HPDE6-E6E7 (cell line): ENCODE measurements around the gene SMYD3.
"Not testable (repeated sequence)": the region's sequence is repeated elsewhere in the genome, so short reads cannot be mapped to it uniquely, and the experiment has no call there.

Source experiments
- DNase-seq: peaks from one replicate; pipeline ENCODE4 v3.0.0; 2011; ENCODE audit warnings: missing footprints; ENCODE audit errors: extremely low spot score

SMYD3 gene

DNA sequence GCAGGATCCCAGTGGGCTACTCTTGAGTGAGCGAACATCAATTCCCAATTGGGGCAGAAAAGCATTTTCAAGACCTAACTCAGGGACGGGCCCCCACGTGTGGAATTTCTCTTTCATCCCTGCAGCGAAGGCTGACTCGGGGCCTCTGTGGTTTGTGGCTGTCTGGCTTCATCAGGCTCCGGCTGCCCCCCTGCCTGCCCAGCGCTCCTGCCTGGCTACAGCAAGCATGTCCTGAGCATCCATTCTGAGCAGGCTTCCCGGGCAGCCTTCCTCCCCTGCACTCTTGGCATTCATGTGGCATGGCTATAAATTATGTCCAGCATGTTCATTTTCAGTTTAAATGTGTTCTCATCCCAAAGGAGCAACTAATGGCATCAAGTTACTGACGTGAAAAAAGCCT, 764.2 kb downstream of the SMYD3 start:
- no peak for DNase-seq

DNA sequence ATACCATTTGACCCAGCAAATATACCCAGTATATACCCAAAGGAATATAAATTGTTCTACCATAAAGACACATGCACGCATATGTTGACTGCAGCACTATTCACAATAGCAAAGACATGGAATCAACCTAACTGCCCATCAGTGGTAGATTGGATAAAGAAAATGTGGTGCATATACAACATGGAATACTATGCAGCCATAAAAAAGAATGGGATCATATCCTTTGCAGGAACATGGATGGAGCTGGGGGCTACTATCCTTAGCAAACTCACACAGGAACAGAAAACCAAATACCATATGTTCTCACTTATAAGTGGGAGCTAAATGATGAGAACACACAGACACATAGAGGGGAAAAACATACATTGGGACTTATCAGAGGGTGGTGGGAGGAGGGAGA, 766.7 kb downstream of the SMYD3 start:
- not testable (repeated sequence) for DNase-seq

DNA sequence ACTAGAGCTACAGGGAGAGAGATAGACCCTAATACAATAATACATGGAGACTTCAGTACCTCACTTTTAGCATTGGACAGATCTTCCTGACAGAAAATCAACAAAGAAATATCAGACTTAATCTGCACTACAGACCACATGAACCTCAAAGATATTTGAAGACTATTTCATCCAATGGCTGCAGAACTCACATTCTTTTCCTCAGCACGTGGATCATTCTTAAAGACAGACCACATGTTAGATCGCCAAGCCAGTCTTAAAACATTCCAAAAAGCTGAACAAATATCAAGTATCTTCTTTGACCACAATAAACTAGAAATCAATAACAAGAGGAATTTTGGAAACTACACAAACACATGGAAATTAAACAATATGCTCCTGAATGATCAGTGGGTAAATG, 776.3 kb downstream of the SMYD3 start:
- no peak for DNase-seq

DNA sequence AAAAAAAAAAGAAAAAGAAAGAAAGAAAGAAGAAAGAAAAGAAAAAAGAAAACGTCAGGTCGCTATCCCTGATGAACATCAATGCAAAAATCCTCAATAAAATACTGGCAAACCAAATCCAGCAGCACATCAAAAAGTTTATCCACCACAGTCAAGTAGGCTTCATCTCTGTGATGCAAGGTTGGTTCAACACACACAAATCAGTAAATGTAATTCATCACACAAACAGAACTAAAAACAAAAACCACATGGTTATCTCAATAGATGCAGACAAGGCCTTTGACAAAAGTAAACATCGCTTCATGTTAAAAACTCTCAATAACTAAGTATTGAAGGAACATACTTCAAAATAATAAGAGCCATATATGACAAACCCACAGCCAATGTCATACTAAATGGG, 779.0 kb downstream of the SMYD3 start:
- DNase-seq, result not testable (repeated sequence)

DNA sequence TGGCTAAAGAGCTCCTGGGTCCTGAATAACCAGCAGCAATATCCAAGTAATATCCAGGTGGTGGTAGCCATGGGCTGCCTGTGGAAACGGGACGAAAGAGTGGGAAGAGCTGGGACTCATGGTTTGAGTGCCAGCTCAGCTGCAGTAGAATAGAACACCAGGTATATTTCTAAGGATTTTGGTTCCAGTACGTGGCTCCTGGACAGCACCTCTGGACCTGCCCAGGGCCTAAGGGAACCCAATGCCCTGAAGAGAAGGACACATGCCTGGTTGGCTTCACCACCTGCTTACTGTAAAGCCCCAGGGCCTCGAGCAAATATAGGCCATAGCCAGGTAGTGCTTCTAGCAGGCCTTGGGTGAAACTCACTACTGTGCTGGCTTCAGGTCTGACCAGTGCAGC, 785.6 kb downstream of the SMYD3 start:
- DNase-seq, result no peak

DNA sequence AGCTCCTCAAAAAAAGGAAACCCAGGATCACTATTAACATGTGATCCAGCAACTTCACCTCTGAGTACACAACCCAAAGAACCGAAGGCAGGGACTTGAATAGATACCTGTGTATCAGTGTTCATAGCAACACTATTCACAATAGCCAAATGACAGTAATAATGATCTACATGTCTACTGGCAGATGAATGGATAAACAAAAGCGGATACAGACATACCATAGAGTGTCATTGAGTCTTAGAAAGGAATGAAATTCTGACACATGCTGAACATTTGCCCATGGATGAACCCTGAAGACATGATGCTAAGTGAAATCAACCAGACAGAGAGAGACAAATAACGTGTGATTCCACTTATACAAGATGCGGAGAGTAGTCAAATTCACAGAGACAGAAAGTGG, 788.1 kb downstream of the SMYD3 start:
- no peak for DNase-seq

DNA sequence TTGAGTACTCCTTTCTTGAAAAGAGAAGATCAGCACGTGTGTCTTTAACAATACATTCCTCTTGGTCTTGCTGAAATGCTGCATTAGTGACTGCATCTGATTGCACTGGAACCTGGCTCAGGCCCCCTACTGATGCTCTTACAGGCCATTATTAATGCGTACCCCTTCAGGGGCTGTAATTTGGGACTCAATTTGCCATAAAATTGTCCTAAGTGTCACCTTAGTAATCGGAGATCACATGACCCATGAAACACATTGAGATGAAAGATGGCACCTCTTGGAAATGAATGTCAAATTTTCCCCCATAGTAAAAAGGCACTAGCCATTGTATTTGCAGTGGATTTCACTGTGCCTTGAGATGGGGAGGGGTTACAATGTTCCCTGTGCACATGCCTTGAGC, 789.0 kb downstream of the SMYD3 start:
- no peak for DNase-seq

DNA sequence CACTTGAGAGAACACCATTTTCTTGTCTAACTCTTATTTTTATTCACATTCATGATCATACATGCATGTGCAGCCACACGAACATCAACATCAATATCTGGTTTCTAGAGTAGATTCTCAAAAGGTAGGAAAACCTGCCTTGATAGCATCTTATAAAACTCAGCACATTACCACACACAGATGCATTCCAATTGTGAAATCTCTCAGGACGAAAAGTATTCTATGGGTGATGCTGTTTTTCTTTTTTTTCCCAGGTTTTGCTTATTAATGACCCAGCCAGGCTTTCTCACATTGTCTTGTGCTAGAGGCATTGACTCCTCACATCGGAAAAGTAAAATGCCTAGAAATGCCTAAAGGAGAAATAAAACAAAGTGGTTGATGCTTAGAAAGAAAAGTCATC, 789.5 kb downstream of the SMYD3 start:
- no peak for DNase-seq

DNA sequence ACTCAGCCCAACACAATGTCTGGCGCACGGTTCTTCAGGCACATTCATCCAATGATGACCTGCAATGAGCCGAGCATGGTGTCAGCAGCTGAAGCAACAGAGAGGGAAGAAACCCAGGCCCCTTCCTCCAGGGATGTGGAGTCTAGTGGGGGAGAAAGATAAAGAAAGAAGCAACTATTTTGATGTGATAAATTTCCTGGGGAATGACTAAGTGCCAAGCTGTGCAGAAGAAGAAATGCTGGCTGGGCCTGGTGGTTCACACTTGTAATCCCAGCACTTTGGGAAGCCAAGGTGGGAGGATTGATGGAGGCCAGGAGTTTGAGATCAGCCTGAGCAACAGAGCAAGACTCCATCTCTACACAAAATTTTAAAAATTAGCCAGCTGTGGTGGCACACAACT, 790.5 kb downstream of the SMYD3 start:
- no peak for DNase-seq

DNA sequence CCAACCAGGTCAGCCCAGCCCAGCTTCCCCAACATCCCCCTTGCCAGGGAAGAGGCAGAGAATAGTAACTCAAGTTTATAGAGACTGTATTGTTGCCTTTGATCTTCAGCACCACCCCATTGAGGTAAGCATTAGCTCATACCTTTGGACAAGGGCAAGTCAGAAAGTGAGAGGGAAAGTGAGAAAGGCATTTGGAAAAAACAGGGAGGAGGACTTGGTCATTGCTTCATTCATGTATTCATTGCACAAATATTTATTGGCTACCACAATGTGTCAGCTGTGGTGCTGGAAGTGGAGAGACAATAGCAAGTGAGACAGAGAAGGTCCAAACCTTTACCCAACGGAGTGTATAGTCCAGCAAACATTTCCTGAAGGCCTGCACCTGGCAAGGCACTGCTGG, 791.1 kb downstream of the SMYD3 start:
- no peak for DNase-seq

DNA sequence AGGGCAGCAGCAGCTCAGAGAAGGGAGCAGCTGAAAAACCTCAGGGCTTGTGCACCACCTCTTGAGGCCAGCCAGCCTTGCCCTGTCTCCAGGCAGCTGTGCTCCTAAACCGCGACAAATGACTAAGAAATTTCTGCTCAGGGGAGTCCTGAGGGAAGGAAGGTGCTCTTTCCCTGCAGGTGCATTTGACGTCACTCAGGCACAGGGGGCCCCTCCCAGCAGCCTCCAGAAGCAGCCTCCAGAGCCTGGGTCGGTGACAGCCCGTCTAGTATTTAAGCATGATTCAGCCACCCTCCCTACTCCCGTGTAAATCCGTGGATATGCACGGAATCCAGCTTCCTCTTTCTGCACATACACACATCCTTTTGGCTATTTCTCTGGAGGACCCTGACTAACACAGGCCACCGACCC, 791.8 kb downstream of the SMYD3 start:
- no peak for DNase-seq

DNA sequence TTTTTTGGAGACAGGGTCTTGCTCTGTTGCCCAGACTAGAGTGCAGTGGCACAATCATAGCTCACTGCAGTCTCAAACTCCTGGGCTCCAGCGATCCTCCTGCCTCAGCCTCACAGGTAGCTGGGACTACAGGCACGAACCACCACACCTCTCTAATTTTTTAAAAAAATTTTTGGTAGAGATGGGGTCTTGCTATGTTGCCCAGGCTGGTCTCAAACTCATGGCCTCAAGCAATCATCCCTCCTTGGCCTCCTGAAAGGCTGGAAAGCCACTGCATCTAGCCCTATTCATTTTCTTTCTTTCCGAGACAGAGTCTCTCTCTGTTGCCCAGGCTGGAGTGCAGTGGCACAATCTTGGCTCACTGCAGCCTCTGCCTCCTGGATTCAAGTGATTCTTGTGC, 793.1 kb downstream of the SMYD3 start:
- not testable (repeated sequence) for DNase-seq

DNA sequence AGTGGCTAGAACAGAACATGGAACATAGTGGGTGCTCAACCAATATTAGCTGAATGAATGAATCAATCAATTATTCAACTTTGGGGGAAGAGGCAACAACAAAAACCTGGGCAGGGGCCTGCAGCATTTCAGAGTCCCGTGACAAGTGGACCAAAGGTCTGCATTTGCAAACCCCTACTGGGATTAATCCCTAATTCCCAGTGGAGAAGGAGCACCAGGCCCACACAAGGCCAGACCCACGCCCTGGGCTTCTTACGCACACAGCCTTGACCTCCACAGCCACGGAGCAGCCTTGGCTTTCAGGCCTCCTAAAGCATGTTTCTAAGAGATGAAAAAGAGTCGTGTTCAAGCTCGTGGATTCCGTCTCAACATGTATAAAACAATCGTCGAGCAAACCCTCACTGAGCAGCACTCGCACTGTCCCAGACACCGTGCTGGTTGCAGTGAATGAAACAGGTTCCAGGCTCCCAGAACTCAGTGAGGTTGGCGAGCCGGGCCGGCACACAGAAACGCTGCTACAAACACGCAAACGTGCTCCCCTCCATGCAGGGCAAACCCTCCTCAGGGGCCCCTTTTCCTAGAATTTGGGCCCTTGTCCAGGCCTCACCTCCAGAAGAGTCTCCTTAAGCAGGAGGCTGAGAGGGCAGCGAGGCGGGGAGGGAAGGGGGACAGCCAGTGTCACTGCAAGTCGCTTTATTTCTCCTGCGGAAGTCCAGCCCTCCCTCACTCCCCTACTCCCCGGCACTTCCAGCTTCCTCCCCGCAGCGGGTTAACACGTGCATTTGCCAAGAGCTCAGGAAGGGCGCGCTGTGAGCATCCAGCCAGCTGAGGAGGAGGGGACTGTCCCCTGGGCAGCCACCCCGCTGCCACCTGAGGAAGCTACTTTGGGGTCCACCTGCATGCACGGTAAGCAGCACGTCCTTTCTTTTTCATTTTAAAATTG, 795.8 kb downstream of the SMYD3 start:
- no peak for DNase-seq

DNA sequence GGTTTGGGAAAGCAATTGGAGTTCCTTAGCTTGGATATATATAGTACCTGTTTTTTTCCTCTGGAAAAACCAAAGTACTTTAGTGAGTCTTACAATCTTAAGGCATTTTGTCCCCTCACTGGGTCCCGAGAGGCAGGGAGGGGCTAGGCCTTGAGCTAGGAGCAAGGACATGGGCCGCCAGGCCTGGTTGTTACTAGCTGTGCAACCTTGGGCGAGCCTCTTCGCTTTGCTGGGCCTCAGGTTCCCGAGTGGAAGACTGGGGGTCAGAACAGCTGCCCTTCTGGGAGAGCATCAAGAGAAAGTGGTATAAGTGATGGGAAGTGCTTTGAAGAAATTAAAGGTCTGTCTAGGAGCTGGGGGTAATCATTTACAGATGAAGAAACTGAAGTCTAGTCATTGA, 799.1 kb downstream of the SMYD3 start:
- DNase-seq, result no peak

DNA sequence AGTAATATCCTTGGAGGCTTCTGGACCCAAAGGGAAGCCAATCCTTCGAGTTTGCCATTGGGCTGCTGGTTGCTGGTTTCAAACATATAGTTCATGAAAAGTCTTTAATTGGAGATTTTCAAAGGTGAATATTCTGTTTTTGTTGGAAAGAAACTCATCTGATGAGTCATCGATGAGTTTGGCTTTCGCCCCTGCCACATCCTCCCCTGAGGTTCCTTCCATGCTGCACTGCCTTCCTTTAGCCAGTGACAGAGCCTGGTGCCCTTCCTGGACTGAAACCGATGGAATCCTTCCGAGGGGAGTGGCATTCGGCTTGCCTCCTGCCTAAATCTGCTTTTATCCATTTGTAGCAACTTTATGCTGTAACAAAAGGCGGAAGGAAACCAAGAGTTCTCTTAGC, 802.3 kb downstream of the SMYD3 start:
- DNase-seq, result no peak

DNA sequence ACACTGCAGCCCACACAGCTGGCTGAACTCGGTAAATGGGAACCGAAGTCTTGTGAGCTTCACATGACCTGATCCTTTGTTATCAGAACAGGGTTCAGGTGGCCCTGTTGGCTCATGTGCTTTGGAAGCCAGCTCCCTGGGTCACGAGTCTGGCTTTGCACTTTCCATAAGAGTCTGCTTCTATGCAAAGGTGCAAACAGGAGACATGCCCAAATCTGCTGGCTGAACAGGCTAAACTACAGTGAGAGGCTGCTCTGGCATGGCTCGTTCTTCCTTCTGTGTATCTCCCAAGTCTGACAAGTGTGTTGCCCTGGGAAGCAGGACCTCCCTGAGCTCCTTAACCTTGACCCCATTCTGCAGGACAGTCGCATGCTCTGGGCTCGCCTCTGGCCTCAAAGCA, 802.7 kb downstream of the SMYD3 start:
- DNase-seq, result no peak

DNA sequence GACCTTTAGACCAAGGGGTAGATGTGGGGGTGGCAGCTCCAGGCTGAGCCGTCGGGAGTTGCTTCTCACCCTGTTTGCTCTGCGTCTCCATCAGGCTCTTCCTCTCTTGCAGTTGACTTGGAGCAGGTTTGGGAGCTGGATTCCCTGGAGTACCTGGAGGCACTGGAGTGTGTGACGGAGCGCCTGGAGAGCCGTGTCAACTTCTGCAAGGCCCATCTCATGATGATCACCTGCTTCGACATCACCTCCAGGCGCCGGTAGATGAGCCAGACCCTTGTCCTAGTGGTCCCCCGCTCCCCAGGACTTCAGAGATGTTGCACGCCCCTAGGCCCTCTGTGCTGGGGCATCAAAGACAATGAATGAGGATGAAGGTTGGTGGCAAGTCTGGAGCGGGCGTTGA, 804.7 kb downstream of the SMYD3 start:
- no peak for DNase-seq

DNA sequence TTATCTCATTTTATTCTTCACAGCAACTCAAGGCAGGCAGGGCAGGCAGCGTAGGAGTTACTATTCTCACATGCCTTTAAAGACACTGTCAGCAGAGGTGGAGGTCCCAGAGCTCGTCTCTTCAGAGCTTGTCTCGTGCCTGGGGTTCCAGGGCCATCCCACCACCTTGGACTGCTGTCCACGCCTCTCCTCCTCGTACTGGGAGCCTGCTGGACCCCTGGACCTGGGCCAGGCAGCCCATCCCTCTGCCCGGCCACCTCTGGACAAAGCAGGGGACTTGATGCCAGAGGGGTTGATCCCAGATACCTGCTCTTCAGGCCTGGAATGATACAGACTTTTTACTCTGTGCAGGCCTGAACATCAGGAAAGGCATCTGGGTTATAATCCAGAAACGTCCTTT, 805.4 kb downstream of the SMYD3 start:
- DNase-seq, result no peak

DNA sequence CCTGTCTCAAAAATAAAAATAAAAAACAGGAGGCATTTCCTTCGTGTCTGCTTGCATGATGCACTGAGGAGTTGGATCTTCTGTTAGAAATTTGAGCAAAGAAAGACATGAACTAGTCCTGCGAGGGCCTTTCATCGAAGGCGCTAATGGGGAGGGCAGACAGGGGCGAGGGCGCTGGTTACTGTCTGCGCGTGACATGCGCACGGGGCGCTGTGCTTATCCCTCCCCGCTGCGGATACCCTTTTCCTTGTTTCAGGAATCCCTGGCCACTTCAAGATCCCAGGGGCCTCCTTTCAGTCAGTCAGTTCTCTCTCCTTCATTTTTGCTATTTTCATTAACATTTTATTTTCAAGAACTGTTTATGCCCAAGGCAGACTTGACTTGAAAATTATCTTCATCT, 806.4 kb downstream of the SMYD3 start:
- no peak for DNase-seq
